Coronary artery (tissue), 2 donors: ENCODE data around the gene IFT57.

Experiments
- DNase-seq: peaks from one replicate; pipeline ENCODE4 v3.0.0-alpha.2; 2017; ENCODE audit warnings: low spot score
- H3K27ac ChIP-seq, 2 donors: fragments of 200-600 bp; sonication (generic); one replicate each; pipeline ENCODE4 v1.5.1; 2016 to 2019
- H3K4me3 ChIP-seq: fragments of 200-600 bp; sonication (generic); 2 replicates; pipeline ENCODE4 v1.5.1; 2016; ENCODE audit warnings: mild to moderate bottlenecking, moderate library complexity
- CTCF ChIP-seq: fragments of 200-600 bp; sonication (generic); IDR thresholded peaks from one replicate; pipeline ENCODE4 v1.5.1; 2019; ENCODE audit warnings: antibody characterized with exemption

The IFT57 gene

GRCh38 chr3:108219336-108219735 is 2.9 kb downstream of the IFT57 start:
- H3K4me3 ChIP-seq = no peak overlapping the region
- DNase-seq = no peak
- no peak for TF ChIP-seq CTCF
- no peak overlapping the region for H3K27ac ChIP-seq

- H3K4me3 ChIP-seq = no peak overlapping the region
Measured at GRCh38 chr3:108218811-108219210, 3.4 kb downstream of the IFT57 start.

GRCh38 chr3:108215871-108216270 is 6.4 kb downstream of the IFT57 start:
- Histone ChIP-seq H3K4me3 (no peak overlapping the region), H3K27ac (no peak overlapping the region)
- no peak for DNase-seq
- TF ChIP-seq CTCF = no peak

More at GRCh38 chr3:108218811-108219210, 3.4 kb downstream of the IFT57 start:
- no peak for DNase-seq
- no peak for TF ChIP-seq CTCF
- no peak overlapping the region for H3K27ac ChIP-seq

- Histone ChIP-seq H3K4me3 (no peak overlapping the region), H3K27ac (no peak overlapping the region)
- no peak for DNase-seq
- no peak for TF ChIP-seq CTCF
Measured at GRCh38 chr3:108209579-108209978, 12.6 kb downstream of the IFT57 start.

DNA sequence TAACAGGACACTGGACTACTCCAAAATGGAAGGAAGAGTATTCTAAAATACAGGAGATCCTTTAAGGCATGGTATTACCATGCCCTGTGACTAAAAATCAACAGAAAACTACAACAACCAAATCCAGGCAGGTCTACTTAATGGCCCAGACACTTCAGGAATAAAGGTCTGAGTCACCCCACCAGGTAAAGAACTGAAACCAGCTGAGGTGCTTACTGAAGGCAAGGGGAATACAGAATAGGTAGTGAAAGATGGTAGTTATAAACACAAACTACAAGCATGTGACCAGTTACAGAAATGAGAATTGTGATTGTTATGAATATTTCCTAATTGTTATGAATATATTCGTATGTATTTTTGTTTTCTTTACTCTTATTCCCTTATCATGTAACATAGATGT is 13.4 kb downstream of the IFT57 start:
- DNase-seq = no peak
- Histone ChIP-seq H3K4me3 (no peak overlapping the region), H3K27ac (no peak overlapping the region)
- no peak for TF ChIP-seq CTCF

DNA sequence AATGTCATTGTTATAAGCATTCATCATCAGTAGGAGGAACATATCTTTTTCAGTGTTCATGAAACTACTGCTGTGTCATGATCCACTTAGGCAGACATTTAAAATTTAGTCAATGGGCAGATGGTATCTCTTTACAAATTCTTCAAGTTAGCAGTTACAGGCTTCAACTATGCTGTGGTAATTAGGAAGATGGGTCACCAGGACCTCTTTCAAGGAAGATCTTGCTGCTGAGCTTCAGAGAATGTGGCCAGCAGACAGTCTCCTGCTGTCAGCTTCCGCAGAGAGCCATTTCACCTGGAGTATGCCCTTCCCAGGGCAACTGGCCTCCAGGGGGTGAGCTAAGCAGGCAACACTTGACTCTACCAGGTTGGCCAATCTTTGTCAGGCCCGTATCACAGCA is 19.4 kb downstream of the IFT57 start:
- H3K4me3 ChIP-seq = no peak overlapping the region
- H3K27ac ChIP-seq = no peak overlapping the region
- no peak for TF ChIP-seq CTCF
- no peak for DNase-seq

DNA sequence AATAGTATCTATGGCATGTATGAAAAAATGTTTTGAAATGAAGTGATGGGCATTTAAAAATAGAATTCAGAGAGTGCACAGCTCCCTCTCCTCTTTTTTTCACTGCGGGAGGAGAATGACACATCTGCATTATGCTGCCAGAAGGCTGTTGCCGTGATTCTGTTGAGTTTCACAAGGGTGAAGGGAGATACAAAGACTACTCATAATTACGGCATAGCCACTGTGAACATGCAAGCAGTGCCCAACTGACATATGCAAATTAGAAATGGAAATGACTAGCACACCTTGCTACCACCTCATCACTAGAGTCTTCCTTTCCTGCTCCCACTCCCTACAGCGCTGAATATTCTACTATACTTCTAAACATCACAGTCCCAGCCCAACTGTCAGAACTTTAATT is 20.1 kb downstream of the IFT57 start:
- no peak for DNase-seq
- Histone ChIP-seq H3K4me3 (no peak overlapping the region), H3K27ac (no peak overlapping the region)
- TF ChIP-seq CTCF = no peak
